Neural progenitor cell (in vitro differentiated cells): ENCODE results near the gene ABCA8.

Experiments used
- CTCF ChIP-seq: fragments of 200-600 bp; sonication (generic); IDR thresholded peaks from 2 replicates; pipeline ENCODE4 v1.5.1; 2017; ENCODE audit warnings: antibody characterized with exemption, mild to moderate bottlenecking
- EZH2 ChIP-seq: fragments of 200-600 bp; sonication (generic); IDR thresholded peaks from 2 replicates; pipeline ENCODE4 v1.6.1; 2017; ENCODE audit warnings: antibody characterized with exemption, mild to moderate bottlenecking, moderate library complexity

DNA sequence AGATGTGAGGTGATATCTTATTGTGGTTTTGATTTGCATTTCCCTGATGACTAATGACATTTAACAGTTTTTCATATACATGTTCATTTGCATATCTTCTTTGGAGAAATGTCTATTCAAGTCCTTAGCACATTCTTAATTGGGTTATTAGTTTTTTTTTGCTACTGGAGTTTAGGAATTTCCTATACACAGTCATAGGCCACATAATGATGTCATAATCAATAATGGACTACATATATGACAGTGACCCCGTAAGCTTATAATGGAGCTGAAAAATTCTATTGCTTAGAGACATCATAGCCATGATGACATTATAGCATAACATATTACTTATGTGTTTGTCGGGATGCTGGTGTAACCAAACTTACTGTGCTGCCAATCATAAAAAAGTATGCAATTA lies 83.7 kb downstream of the ABCA8 start:
- no peak for TF ChIP-seq CTCF
- TF ChIP-seq EZH2, result no peak
